Suprapubic skin (tissue), 4 donors: ENCODE measurements around the gene PIGR.

Experiments used
- EP300 ChIP-seq: sonication (generic); formaldehyde crosslinking; IDR thresholded peaks from one replicate; pipeline ENCODE4 v1.6.1; 2017; ENCODE audit warnings: antibody characterized with exemption
- POLR2A ChIP-seq, 2 donors: fragments of 450-650 bp; IDR thresholded peaks; one replicate each; pipeline ENCODE4 v1.6.1; 2017; ENCODE audit warnings: antibody characterized with exemption in 2 of 2, mild to moderate bottlenecking in 2 of 2, moderate library complexity in 2 of 2
- POLR2AphosphoS5 ChIP-seq, 3 donors: sonication (generic); formaldehyde crosslinking; IDR thresholded peaks; one replicate each; pipeline ENCODE4 v1.6.1; 2017; ENCODE audit warnings: antibody characterized with exemption in 3 of 3
- TF ChIP-seq, protein P1 (sequence below), 2 donors: fragments of 200-600 bp in 1 of 2; fragments of 450-650 bp in 1 of 2; sonication (generic) in 1 of 2; IDR thresholded peaks; one replicate each; pipeline ENCODE4 v1.5.1; 2016 to 2019; ENCODE audit warnings: antibody characterized with exemption in 2 of 2, mild to moderate bottlenecking in 1 of 2, moderate library complexity in 1 of 2

- TF ChIP-seq POLR2AphosphoS5 (IDR thresholded peaks at IDR 0.05) (no peak), EP300 (no peak), POLR2A (IDR thresholded peaks at IDR 0.05) (no peak)
- TF ChIP-seq, protein P1, sequence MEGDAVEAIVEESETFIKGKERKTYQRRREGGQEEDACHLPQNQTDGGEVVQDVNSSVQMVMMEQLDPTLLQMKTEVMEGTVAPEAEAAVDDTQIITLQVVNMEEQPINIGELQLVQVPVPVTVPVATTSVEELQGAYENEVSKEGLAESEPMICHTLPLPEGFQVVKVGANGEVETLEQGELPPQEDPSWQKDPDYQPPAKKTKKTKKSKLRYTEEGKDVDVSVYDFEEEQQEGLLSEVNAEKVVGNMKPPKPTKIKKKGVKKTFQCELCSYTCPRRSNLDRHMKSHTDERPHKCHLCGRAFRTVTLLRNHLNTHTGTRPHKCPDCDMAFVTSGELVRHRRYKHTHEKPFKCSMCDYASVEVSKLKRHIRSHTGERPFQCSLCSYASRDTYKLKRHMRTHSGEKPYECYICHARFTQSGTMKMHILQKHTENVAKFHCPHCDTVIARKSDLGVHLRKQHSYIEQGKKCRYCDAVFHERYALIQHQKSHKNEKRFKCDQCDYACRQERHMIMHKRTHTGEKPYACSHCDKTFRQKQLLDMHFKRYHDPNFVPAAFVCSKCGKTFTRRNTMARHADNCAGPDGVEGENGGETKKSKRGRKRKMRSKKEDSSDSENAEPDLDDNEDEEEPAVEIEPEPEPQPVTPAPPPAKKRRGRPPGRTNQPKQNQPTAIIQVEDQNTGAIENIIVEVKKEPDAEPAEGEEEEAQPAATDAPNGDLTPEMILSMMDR (IDR thresholded peaks at IDR 0.05), result no peak
Measured at GRCh38 chr1:206932177-206932576, 14.1 kb downstream of the PIGR start.
